Pons (tissue), 1 donor: ENCODE data around the gene RAB35.
A peak's percentile ranks its signal among the peaks of the same experiment; 100 is the strongest.

ENCODE experiments used
- DNase-seq: peaks from one replicate; pipeline ENCODE4 v3.0.0-alpha.2; 2016; ENCODE audit warnings: low spot score

RAB35 gene

GRCh38 chr12:120086801-120087621 lies 29.5 kb downstream of the RAB35 start:
- peak; percentile 99 for DNase-seq

GRCh38 chr12:120085920-120086645 lies 30.5 kb downstream of the RAB35 start:
- DNase-seq: no peak

GRCh38 chr12:120081641-120082040 lies 34.9 kb downstream of the RAB35 start:
- DNase-seq: no peak

- no peak for DNase-seq
Observed at GRCh38 chr12:120079411-120080400, 36.8 kb downstream of the RAB35 start.

- DNase-seq: no peak
Observed at GRCh38 chr12:120078868-120079267, 37.7 kb downstream of the RAB35 start.

- no peak for DNase-seq
Observed at GRCh38 chr12:120077260-120077659, 39.3 kb downstream of the RAB35 start.

GRCh38 chr12:120076651-120077050 lies 39.9 kb downstream of the RAB35 start:
- no peak for DNase-seq

- DNase-seq: no peak
Observed at GRCh38 chr12:120075034-120075616, 41.4 kb downstream of the RAB35 start.

- DNase-seq: no peak
Observed at GRCh38 chr12:120072472-120073249, 43.9 kb downstream of the RAB35 start.

GRCh38 chr12:120071493-120072020 lies 45.0 kb downstream of the RAB35 start:
- no peak for DNase-seq

- no peak for DNase-seq
Observed at GRCh38 chr12:120069278-120069677, 47.3 kb downstream of the RAB35 start.

- no peak for DNase-seq
Observed at GRCh38 chr12:120067901-120068300, 48.7 kb downstream of the RAB35 start.

- no peak for DNase-seq
Observed at GRCh38 chr12:120067084-120067869, 49.3 kb downstream of the RAB35 start.

- DNase-seq: no peak
Observed at GRCh38 chr12:120066341-120066740, 50.2 kb downstream of the RAB35 start.

- DNase-seq: no peak
Observed at GRCh38 chr12:120065472-120065871, 51.1 kb downstream of the RAB35 start.

- no peak for DNase-seq
Observed at GRCh38 chr12:120064054-120064940, 52.3 kb downstream of the RAB35 start.

- peak; percentile 45 for DNase-seq
Observed at GRCh38 chr12:120062976-120063579, 53.5 kb downstream of the RAB35 start.

- no peak for DNase-seq
Observed at GRCh38 chr12:120061575-120062214, 54.9 kb downstream of the RAB35 start.
